Activated effector memory CD4-positive, alpha-beta T cell treated with Interleukin-2 at 50 U/mL for 16 hours (primary cell): ENCODE data around the gene STAMBP.

ENCODE experiments used
- DNase-seq: peaks from one replicate; pipeline ENCODE4 v3.0.0-alpha.2; 2020

The STAMBP gene

DNA sequence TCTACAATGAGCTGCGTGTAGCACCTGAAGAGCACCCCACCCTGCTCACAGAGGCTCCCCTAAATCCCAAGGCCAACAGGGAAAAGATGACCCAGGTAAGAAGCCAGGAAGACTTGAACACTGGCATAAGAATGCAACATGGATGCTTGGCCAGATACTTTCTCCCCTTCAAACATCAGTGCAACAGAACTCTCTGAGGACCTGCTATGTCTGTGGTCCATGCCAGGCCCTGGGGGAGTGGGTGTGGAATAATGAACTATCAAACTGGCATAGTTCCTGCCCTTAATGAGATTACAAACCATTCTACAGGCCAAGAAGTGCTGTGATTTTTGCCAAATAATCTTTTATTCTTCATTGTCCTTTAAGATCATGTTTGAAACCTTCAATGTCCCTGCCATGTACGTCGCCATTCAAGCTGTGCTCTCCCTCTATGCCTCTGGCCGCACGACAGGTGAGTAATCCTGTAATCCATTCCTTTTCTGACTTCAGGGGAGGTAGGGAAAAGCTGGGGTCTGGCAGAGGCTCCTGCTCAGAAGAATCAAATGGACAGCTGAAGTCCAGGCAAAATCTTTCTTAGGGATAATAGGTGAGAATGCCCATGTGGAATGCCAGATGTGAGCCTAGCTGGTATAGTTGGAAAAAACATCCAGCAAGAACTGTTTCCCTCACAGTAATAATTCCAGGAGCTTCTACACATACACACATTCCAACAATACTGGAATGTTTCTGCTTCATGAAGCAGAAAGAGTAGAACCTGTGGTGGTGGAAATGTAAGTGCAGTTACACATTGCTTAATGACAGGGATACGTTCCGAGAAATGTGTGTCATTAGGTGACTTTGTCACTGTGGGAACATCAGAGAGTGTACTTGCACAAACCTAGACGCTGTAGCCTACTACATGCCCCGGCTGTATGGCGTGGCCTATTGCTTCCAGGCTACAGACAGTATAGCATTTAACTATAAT, 80.2 kb downstream of the STAMBP start:
- no peak for DNase-seq

GRCh38 chr2:73910873-73911547, 82.2 kb downstream of the STAMBP start:
- DNase-seq, result no peak

DNA sequence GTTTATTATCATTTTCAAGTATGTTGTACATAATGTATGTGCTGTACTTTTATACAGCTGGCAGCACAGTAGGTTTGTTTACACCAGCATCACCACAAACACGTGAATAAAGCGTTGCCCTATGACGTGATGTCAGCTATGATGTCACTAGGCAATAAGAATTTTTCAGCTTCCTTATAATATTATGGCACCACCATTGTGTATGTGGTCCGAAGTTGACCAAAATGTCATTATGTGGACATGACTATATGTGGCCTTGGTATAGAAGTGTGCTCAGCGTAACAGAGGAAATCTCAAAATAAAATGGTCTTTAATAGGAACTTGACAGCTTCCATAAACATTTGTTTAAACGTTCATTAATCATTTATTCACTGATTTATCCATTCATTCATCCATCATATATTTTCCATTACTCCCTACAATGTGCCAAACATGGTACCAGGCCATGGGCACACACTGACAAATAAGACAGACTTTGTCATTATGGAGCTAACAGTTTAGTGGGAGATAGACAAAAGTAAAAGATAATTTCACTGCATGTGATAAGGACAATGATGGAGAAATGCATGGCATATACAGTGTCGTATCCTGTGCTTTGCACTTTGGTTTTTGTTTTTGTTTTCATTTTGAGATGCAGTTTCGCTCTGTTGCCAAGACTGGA, 82.9 kb downstream of the STAMBP start:
- DNase-seq, result no peak

DNA sequence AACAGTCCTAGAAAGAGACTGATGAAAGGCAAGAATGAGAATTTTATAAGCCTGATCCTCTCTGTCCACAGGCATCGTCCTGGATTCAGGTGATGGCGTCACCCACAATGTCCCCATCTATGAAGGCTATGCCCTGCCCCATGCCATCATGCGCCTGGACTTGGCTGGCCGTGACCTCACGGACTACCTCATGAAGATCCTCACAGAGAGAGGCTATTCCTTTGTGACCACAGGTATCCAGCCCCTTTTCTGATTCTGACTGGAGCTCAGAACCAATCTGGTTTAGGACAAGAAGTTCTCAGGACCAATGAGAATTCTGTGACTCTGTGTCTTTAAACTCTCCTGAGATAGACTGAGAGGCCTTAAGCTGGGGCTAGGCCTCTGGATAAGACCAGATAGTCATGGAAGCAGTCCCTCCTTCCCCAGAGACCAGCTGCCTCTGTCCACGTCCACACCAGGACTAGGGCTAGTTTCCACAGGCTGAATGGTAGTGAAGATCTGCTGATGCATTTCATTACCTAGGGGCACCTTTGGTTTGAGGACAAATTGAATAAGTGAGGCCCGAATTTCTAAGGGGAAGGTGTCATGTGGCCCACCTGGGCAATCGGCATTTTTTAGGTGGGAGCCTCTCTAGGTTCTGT, 84.8 kb downstream of the STAMBP start:
- no peak for DNase-seq

- DNase-seq, result no peak
These were observed 85.9 kb downstream of the STAMBP start for GRCh38 chr2:73914667-73915066.

GRCh38 chr2:73915437-73915993, 86.8 kb downstream of the STAMBP start:
- DNase-seq, result no peak

GRCh38 chr2:73916666-73917065, 87.9 kb downstream of the STAMBP start:
- DNase-seq, result no peak

GRCh38 chr2:73917296-73917695, 88.5 kb downstream of the STAMBP start:
- DNase-seq, result no peak

- DNase-seq, result no peak
These were observed 89.0 kb downstream of the STAMBP start for GRCh38 chr2:73917696-73918207.

GRCh38 chr2:73918856-73919255, 90.1 kb downstream of the STAMBP start:
- DNase-seq, result no peak

- DNase-seq, result no peak
These were observed 91.0 kb downstream of the STAMBP start for GRCh38 chr2:73919596-73920228.

- no peak for DNase-seq
These were observed 92.1 kb downstream of the STAMBP start for GRCh38 chr2:73920577-73921545.

GRCh38 chr2:73921581-73921980, 92.8 kb downstream of the STAMBP start:
- DNase-seq, result no peak

GRCh38 chr2:73922681-73923080, 93.9 kb downstream of the STAMBP start:
- no peak for DNase-seq
